MV-4-11 (cell line): Measurements from ENCODE around the gene TGIF2.

Source experiments
- DNase-seq: peaks from one replicate; lab custom pipeline; 2025; lab: John Stamatoyannopoulos, UW

Gene TGIF2

GRCh38 chr20:36573103-36573797 is at the start of gene TGIF2:
TSS of gene TGIF2 (plus strand) at chr20:36573597. CDS start at chr20:36578775, 5,178 bp downstream.
- peak; percentile 58 for DNase-seq

GRCh38 chr20:36525620-36526365 is 47.6 kb upstream of the TGIF2 start:
- no peak for DNase-seq

- DNase-seq = no peak
Observed at GRCh38 chr20:36526521-36527011, 46.8 kb upstream of the TGIF2 start.

- DNase-seq = no peak
Observed at GRCh38 chr20:36527331-36528125, 45.9 kb upstream of the TGIF2 start.

GRCh38 chr20:36528176-36528874 is 45.1 kb upstream of the TGIF2 start:
- DNase-seq = no peak

- DNase-seq = no peak
Observed at GRCh38 chr20:36528875-36529417, 44.5 kb upstream of the TGIF2 start.

- no peak for DNase-seq
Observed at GRCh38 chr20:36532388-36532787, 41.0 kb upstream of the TGIF2 start.

- no peak for DNase-seq
Observed at GRCh38 chr20:36532822-36533221, 40.6 kb upstream of the TGIF2 start.

GRCh38 chr20:36538026-36538722 is 35.2 kb upstream of the TGIF2 start:
- no peak for DNase-seq

GRCh38 chr20:36540551-36541211 is 32.7 kb upstream of the TGIF2 start:
- DNase-seq = no peak

GRCh38 chr20:36541227-36541767 is 32.1 kb upstream of the TGIF2 start, which contains the start of gene MYL9:
TSS of gene MYL9 (plus strand) at chr20:36541519. CDS start at chr20:36544885, 3,366 bp downstream.
- DNase-seq = no peak

GRCh38 chr20:36541768-36542488 is 31.5 kb upstream of the TGIF2 start:
- DNase-seq = no peak

GRCh38 chr20:36542516-36543183 is 30.7 kb upstream of the TGIF2 start:
- no peak for DNase-seq

- DNase-seq = no peak
Observed at GRCh38 chr20:36543184-36544133, 29.9 kb upstream of the TGIF2 start.

- DNase-seq = no peak
Observed at GRCh38 chr20:36544134-36545018, 29.0 kb upstream of the TGIF2 start.

GRCh38 chr20:36546111-36546736 is 27.2 kb upstream of the TGIF2 start:
- no peak for DNase-seq
